Endothelial cell of umbilical vein (primary cell): ENCODE results near the gene RLN3. TPM values are rescaled to one million over a fixed set of nuclear protein-coding genes. Genes with fewer than 3 reads are reported as not detected.
"Not testable (repeated sequence)": the region's sequence is repeated elsewhere in the genome, so short reads cannot be mapped to it uniquely, and the experiment has no call there.

Source experiments
- BruUV-seq: library from RNA; stranded (reverse); fragments of 400-500 nt; replicated peaks from 2 replicates; lab custom pipeline; 2021; lab: Mats Ljungman, UMichigan
- CTCF ChIA-PET: fragments of 300-600, 350-600 bp; sonication (Branson Sonifier 250); formaldehyde crosslinking; loops from one replicate; lab custom pipeline; 2021; ENCODE audit warnings: antibody characterized with exemption, inconsistent platforms; lab: Charles Lee
- POLR2A ChIA-PET: fragments of 300-600, 350-600 bp; sonication (Branson Sonifier 250); formaldehyde crosslinking; loops from one replicate; lab custom pipeline; 2021; ENCODE audit warnings: antibody characterized with exemption, inconsistent platforms; lab: Charles Lee
- DNase-seq: peaks from one replicate; pipeline ENCODE4 v3.0.0-alpha.2; 2011; ENCODE audit warnings: low read depth, low spot score
- FAIRE-seq: peaks from 2 replicates; lab custom pipeline; 2011; peaks lifted over from hg19 to GRCh38; lab: Jason Lieb, UNC
- H2AFZ ChIP-seq: 2 replicates; pipeline ENCODE4 v1.6.0; 2012; ENCODE audit warnings: low read depth, low read length, control low read depth, inconsistent platforms
- H3K27ac ChIP-seq: 2 replicates; pipeline ENCODE4 v1.5.1; 2011; ENCODE audit warnings: low read depth, mild to moderate bottlenecking, control low read depth, low read length, moderate library complexity; ENCODE audit not compliant: insufficient read depth
- H3K27me3 ChIP-seq, 2 experiments: 2 replicates each; pipeline versions ENCODE4 v1.6.0 to v1.6.1; 2011; ENCODE audit warnings: low read length in 2 of 2, mixed read lengths in 1 of 2; ENCODE audit not compliant: control insufficient read depth in 2 of 2, insufficient read depth in 2 of 2
- H3K36me3 ChIP-seq, 2 experiments: 2 replicates in 1 of 2; 3 replicates in 1 of 2; pipeline ENCODE4 v1.5.1; 2011; ENCODE audit warnings: low read length in 2 of 2, mild to moderate bottlenecking in 1 of 2, moderate library complexity in 1 of 2; ENCODE audit not compliant: control insufficient read depth in 2 of 2, insufficient read depth in 2 of 2; ENCODE audit errors: extremely low read depth in 1 of 2
- H3K4me1 ChIP-seq: 3 replicates; pipeline ENCODE4 v1.5.1; 2011; ENCODE audit warnings: mild to moderate bottlenecking, low read length; ENCODE audit not compliant: control insufficient read depth, insufficient read depth; ENCODE audit errors: extremely low read depth
- H3K4me2 ChIP-seq: 2 replicates; pipeline ENCODE4 v1.6.1; 2011; ENCODE audit warnings: low read length, control low read depth, mixed read lengths; ENCODE audit not compliant: insufficient read depth
- H3K4me3 ChIP-seq, 3 experiments: fragments of 200-600 bp in 1 of 3; sonication (generic), shearing (Covaris generic) in 1 of 3; replicated peaks in 1 of 3; 2 replicates each; pipeline ENCODE4 v1.5.1; 2011 to 2016; ENCODE audit warnings: control low read depth in 3 of 3, low read length in 3 of 3, mild to moderate bottlenecking in 2 of 3, inconsistent platforms in 1 of 3, low read depth in 1 of 3, moderate library complexity in 1 of 3; ENCODE audit not compliant: insufficient read depth in 1 of 3
- H3K79me2 ChIP-seq: 2 replicates; pipeline ENCODE4 v1.6.0; 2012; ENCODE audit warnings: low read length, inconsistent platforms; ENCODE audit not compliant: control insufficient read depth, insufficient read depth
- H3K9ac ChIP-seq: replicated peaks from 2 replicates; pipeline ENCODE3; 2011; ENCODE audit warnings: low read length, control low read depth; ENCODE audit not compliant: insufficient read depth; ENCODE audit errors: extremely low read depth
- H3K9me1 ChIP-seq: replicated peaks from 3 replicates; pipeline ENCODE4 v1.6.0; 2011; ENCODE audit warnings: mild to moderate bottlenecking, low read length; ENCODE audit not compliant: control insufficient read depth, insufficient read depth; ENCODE audit errors: extremely low read depth
- H3K9me3 ChIP-seq: replicated peaks from 2 replicates; pipeline ENCODE4 v1.5.1; 2012; ENCODE audit warnings: low read length, inconsistent platforms; ENCODE audit not compliant: control insufficient read depth, insufficient read depth
- H4K20me1 ChIP-seq: replicated peaks from 2 replicates; pipeline ENCODE3; 2011; ENCODE audit warnings: mild to moderate bottlenecking, low read length; ENCODE audit not compliant: control insufficient read depth, insufficient read depth; ENCODE audit errors: extremely low read depth
- GATA2 ChIP-seq: IDR thresholded peaks from 2 replicates; pipeline ENCODE4 v1.7.0; 2011; ENCODE audit warnings: low read depth, mild to moderate bottlenecking, moderate library complexity, mixed read lengths, low read length; ENCODE audit not compliant: insufficient read length, insufficient read depth
- POLR2A ChIP-seq: IDR thresholded peaks from 2 replicates; pipeline ENCODE4 v1.6.1; 2012; ENCODE audit warnings: low read depth, mild to moderate bottlenecking, control low read depth, low read length
- dilution Hi-C: fragments of 300-500 bp; cut with MboI; formaldehyde crosslinking; loops from one replicate; pipeline ENCODE4 v1.15.0; 2019; ENCODE audit warnings: low sequenced_read_pairs; ENCODE audit not compliant: extremely low pct_ligation_motif_present
- intact Hi-C: fragments of 100-400 bp; cut with micrococcal nuclease; formaldehyde crosslinking; loops from one replicate; pipeline ENCODE4 v1.10.0; 2022
- polyA plus RNA-seq, 4 experiments: library from polyadenylated mRNA; depleted of rRNA in 3 of 4; stranded (reverse) in 3 of 4; unstranded in 1 of 4; fragments of >200 nt; gene quantifications; 2 replicates each; pipeline versions ENCODE4 v1.2.1 to v1.2.3, GENCODE V29; 2011 to 2012; ENCODE audit warnings: missing spikeins in 1 of 4
- total RNA-seq: library from RNA; stranded (reverse); gene quantifications from 2 replicates; pipeline ENCODE4 v1.2.3, GENCODE V29; 2021
- TF ChIP-seq, protein P1 (sequence below): IDR thresholded peaks from 2 replicates; pipeline ENCODE4 v1.6.1; 2011; ENCODE audit not compliant: insufficient read depth, insufficient read length

The RLN3 gene
- total and polyA plus RNA-seq, 2 donors (not counting 3 experiments of a cell fraction or from before 2014, with no cell fraction given), result not detected

DNA sequence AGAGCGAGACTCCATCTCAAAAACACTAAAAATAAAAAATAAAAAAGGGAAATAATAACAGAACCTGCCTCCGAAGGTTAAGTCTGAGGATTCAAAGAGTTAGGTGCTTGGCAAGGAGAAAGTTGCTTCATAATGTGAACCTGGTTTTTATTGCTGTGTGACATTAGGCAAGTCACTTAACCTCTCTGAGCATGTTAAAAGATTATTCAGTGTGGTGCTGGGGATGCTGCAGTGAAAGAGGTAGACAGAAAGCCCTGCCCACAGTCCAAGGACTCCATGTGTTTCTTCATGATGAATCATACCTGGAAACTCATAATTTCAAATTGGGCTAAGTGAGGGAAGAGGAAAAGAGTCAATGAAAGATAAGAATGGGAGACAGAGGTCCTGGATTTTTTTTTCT lies 6.0 kb downstream of the RLN3 start:
- Histone ChIP-seq H3K79me2 (no peaks in the 10 kb centered on the region), H3K4me1 (peaks cover 6% of the 10 kb centered on the region), H2AFZ (no peak overlapping the region), H3K9me3 (no peaks in the 10 kb centered on the region), H3K9me1 (no peaks in the 10 kb centered on the region), H3K9ac (no peak overlapping the region), H3K4me2 (no peak overlapping the region), H3K27ac (no peak overlapping the region), H3K36me3 (no peaks in the 10 kb centered on the region), H3K4me3 (no peak overlapping the region), H3K27me3 (peaks cover 0 to 2% of the 10 kb centered on the region in 2 experiments), H4K20me1 (no peaks in the 10 kb centered on the region)
- BruUV-seq, result no TSS peak
- DNase-seq (no peak), FAIRE-seq (no peak)
- intact Hi-C loops, result loop anchor here (2.0 to 5.0 kb wide), 4 partner anchors 39 to 127 kb away; partner anchors contain the start of genes BRME1, CC2D1A, DCAF15 and MISP3
- dilution Hi-C loops, result no loop called here
- ChIA-PET CTCF (no interaction called here), POLR2A (no interaction called here)
- TF ChIP-seq, protein P1, sequence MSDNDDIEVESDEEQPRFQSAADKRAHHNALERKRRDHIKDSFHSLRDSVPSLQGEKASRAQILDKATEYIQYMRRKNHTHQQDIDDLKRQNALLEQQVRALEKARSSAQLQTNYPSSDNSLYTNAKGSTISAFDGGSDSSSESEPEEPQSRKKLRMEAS, result no peak
- TF ChIP-seq POLR2A, result no peak
- no peak for TF ChIP-seq GATA2

DNA sequence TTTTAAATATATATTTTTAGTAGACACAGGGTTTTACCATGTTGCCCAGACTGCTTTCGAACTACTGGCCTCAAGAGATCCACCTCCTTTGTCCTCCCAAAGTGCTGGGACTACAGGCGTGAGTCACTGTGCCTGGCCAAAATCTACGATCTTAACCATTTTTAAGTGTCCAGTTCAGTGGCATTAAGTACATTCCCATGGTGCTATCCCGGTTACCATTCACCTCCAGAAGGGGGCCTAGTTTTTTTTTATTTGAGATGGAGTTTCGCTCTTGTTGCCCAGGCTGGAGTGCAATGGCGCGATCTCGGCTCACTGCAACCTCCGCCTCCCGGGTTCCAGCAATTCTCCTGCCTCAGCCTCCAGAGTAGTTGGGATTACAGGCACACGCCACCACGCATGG lies 7.2 kb downstream of the RLN3 start:
- H3K36me3 ChIP-seq, H2AFZ ChIP-seq, H3K27me3 ChIP-seq, DNase-seq, H3K9ac ChIP-seq, H3K9me1 ChIP-seq, BruUV-seq, dilution Hi-C loops, H3K79me2 ChIP-seq, intact Hi-C loops, POLR2A ChIA-PET, H3K4me1 ChIP-seq, H4K20me1 ChIP-seq, H3K27ac ChIP-seq, H3K4me2 ChIP-seq, FAIRE-seq, H3K4me3 ChIP-seq, H3K9me3 ChIP-seq: not testable (repeated sequence)
- CTCF ChIA-PET, result interaction anchor here (0.7 to 2.7 kb wide), 5 partner anchors 13 to 37 kb away, joined by 3 to 9 read pairs (median 3); partner anchors contain the start of gene MISP3
